ENCODE data around the gene GIMAP7.
"Not testable (repeated sequence)": the region's sequence is repeated elsewhere in the genome, so short reads cannot be mapped to it uniquely, and the experiment has no call there.

DNA sequence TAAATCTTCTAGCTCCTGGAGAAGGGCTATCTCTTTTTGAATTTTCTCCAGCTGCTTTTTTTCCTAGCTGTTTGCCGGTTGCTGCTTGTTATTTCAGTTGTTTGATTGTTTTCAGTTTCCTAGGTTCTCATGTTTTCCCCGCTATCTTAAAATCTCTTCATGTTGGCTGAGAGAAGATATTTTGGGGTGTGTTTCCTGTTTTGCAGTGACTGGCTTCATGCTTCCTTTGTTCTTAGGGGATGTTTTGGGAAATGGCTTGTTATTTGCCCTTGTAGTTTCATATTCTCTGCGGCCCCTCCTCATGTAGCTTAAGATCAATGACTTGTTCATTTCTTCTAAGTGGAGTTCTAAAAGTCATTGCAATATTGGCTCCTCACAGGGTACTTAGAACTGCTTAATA lies 30.6 kb upstream of the GIMAP7 start:
- TF ChIP-seq, protein P1, sequence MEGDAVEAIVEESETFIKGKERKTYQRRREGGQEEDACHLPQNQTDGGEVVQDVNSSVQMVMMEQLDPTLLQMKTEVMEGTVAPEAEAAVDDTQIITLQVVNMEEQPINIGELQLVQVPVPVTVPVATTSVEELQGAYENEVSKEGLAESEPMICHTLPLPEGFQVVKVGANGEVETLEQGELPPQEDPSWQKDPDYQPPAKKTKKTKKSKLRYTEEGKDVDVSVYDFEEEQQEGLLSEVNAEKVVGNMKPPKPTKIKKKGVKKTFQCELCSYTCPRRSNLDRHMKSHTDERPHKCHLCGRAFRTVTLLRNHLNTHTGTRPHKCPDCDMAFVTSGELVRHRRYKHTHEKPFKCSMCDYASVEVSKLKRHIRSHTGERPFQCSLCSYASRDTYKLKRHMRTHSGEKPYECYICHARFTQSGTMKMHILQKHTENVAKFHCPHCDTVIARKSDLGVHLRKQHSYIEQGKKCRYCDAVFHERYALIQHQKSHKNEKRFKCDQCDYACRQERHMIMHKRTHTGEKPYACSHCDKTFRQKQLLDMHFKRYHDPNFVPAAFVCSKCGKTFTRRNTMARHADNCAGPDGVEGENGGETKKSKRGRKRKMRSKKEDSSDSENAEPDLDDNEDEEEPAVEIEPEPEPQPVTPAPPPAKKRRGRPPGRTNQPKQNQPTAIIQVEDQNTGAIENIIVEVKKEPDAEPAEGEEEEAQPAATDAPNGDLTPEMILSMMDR (IDR thresholded peaks at IDR 0.05), result not testable (repeated sequence)
- not testable (repeated sequence) for TF ChIP-seq POLR2A (IDR thresholded peaks at IDR 0.05)
